Ramos (cell line): Measurements from ENCODE around the gene RNF187.
"Not testable (repeated sequence)": the region's sequence is repeated elsewhere in the genome, so short reads cannot be mapped to it uniquely, and the experiment has no call there.

Experiments
- in situ Hi-C: fragments of 300-500 bp; cut with MboI; formaldehyde crosslinking; loops from one replicate; pipeline ENCODE4 v1.14.3; 2022; ENCODE audit warnings: low sequenced_read_pairs; ENCODE audit not compliant: unreplicated experiment

Gene RNF187

GRCh38 chr1:228459091-228459993 is 27.8 kb upstream of the RNF187 start:
- in situ Hi-C loops: no loop called here

DNA sequence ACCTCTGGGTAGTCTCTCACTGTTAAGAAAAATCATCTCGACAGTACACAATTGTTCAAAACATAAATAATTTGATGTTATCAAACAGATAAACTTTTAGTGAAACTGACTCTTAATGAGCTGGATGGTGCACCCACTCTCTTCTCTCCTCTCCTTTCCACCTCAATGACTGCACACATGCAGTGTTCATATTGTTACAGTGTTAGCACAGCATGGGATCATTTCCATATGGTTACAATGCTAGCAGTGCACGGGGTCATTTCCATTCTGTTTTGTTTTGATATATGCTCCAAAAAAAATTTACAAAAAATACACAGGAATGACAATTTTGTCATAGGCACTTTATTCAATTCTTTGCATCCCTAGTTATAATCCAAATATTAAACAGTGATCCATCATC is 26.4 kb upstream of the RNF187 start:
- in situ Hi-C loops: no loop called here

- in situ Hi-C loops: no loop called here
Observed at GRCh38 chr1:228462560-228462959, 24.6 kb upstream of the RNF187 start.

GRCh38 chr1:228463009-228463558 is 24.1 kb upstream of the RNF187 start:
- in situ Hi-C loops: no loop called here

DNA sequence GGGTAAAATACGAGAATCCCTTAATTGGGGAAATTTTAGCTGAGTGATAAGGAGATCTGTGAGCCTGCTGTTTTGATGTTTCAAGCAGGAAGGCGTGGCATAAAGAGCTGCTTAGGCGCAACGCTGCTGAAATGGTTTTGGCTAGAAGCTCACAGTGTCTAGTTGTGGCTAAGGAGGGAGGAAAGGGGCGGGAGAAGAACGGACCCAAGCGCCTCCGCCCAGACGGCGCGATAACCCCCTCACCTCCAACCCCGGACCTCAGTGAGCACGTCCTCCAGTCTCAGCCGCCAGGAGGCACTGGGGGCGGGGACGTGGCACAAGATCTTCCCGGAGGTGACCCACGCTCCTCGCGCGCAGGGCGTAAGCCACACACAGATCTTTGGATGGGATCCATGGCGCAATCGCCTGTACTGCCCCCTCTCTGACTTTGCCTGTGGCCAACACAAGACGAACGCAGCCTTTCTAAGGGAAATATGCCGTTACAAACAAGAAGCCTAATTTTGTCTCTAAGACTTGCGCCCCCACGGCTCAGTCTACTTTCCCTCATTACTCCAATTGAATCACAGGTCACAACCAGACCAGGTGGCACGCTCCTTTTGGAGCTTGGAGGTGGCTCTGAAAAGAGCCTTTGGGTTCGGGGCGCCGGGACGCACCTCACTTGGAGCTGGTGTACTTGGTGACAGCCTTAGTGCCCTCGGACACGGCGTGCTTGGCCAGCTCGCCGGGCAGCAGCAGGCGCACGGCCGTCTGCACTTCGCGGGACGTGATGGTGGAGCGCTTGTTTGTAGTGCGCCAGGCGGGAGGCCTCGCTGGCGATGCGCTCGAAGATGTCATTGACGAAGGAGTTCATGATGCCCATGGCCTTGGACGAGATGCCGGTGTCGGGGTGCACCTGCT is 23.4 kb upstream of the RNF187 start:
- in situ Hi-C loops: no loop called here

GRCh38 chr1:228464487-228464983 is 22.6 kb upstream of the RNF187 start:
- in situ Hi-C loops: no loop called here

DNA sequence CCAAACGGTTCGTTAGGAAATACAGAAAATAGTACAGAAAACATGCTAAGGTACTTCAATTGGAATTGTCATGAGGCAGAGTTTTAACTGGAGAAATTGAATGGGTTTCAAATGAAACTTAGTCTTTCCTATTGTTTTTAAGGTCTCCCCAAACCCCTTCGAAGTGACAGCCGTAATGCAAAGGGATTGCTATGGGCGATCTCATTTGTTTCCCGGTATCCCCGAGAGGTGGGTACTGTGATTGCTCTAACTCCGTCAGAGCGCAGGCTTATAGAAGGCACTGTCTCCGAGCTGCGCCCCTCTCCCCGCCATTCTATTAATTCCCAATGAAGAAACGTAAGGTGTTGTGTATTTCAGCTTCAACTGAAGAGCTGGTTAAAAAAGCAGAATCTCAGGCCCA is 22.0 kb upstream of the RNF187 start:
- in situ Hi-C loops: no loop called here

GRCh38 chr1:228465571-228466146 is 21.5 kb upstream of the RNF187 start:
- in situ Hi-C loops: no loop called here

GRCh38 chr1:228468188-228468587 is 19.0 kb upstream of the RNF187 start:
- in situ Hi-C loops: not testable (repeated sequence)

- in situ Hi-C loops: no loop called here
Observed at GRCh38 chr1:228469413-228470162, 17.6 kb upstream of the RNF187 start.

GRCh38 chr1:228471154-228471761 is 15.9 kb upstream of the RNF187 start:
- in situ Hi-C loops: no loop called here

GRCh38 chr1:228471762-228472398 is 15.3 kb upstream of the RNF187 start:
- in situ Hi-C loops: no loop called here

- in situ Hi-C loops: no loop called here
Observed at GRCh38 chr1:228472655-228473054, 14.5 kb upstream of the RNF187 start.

GRCh38 chr1:228474507-228474906 is 12.7 kb upstream of the RNF187 start:
- in situ Hi-C loops: no loop called here

DNA sequence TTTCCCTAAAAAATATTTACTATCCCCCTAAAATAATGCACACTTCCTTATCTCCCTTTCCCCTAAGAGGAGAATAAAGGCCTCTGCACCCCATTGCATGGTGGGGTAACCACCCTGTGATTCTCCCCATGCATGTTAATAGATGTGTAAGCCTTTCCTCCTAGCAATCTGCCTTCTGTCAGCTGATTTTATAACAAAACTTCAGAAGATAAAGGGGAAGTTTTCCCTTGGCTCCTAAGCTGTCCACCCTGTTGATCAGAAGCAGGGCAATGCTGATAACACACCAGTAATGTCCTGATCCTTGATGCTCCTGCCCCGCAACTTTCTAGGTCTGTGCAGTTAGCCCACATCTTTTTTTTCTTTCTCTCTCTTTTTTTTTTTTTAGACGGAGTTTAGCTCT is 11.4 kb upstream of the RNF187 start:
- in situ Hi-C loops: no loop called here

DNA sequence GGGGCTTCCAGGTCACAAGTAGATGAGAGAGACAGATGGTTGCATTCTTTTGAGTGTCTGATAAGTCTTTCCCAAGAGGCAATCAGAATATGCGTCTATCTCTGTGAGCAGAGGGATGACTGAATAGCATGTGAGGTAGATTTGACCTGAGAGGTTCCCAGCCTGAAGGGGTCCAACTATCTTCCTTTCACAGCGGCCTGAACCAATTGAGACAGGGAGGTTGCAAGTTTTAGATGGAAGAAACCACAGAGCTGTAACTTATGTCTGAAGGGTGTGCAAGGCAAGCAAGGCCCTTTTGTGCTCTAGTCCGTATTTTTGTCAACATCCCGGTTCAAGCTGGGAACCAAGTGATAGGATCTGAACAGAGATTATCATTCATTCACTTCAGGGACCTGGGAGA is 9.9 kb upstream of the RNF187 start:
- in situ Hi-C loops: no loop called here

DNA sequence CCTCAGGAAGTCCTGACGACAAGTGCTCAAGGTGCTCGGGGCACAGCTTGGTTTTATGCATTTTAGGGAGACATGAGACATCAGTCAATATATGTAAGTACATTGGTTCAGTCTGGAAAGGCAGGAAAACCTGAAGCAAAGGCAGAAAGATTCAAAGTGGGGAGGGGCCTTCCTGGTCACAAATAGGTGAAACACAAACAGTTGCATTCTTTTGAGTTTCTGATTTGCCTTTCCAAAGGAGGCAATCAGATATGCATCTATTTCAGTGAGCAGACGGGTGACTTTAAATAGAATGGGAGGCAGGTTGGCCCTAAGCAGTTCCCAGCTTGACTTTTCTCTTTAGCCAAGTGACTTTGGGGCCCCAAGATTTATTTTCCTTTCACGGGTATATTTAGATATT is 8.9 kb upstream of the RNF187 start:
- in situ Hi-C loops: no loop called here

- in situ Hi-C loops: no loop called here
Observed at GRCh38 chr1:228478912-228479711, 8.1 kb upstream of the RNF187 start.
